OCI-LY1 (cell line): ENCODE results near the gene ADAD2.

Experiments used
- CTCF ChIP-seq: fragments of 200-600 bp; sonication (generic), shearing (Covaris generic); IDR thresholded peaks from 2 replicates; pipeline ENCODE4 v1.5.1; 2017; ENCODE audit warnings: mild to moderate bottlenecking, antibody characterized with exemption, low read length, moderate library complexity, mixed read lengths
- EZH2 ChIP-seq: fragments of 200-600 bp; sonication (generic), shearing (Covaris generic); IDR thresholded peaks from 2 replicates; pipeline ENCODE4 v1.8.0; 2017; ENCODE audit warnings: borderline replicate concordance, mixed run types, mild to moderate bottlenecking, antibody characterized with exemption, low read length, moderate library complexity, mixed read lengths

GRCh38 chr16:84220851-84221250 is 29.9 kb downstream of the ADAD2 start:
- TF ChIP-seq CTCF = no peak
- no peak for TF ChIP-seq EZH2
